Stimulated activated CD4-positive, alpha-beta T cell treated with anti-CD3 and anti-CD28 coated beads, Interleukin-15, amount 100 ng/mL, for 48 hours (primary cell): Measurements from ENCODE around the gene COL26A1.
"Not testable (repeated sequence)": the region's sequence is repeated elsewhere in the genome, so short reads cannot be mapped to it uniquely, and the experiment has no call there.

Experiments used
- DNase-seq, 2 donors: peaks; one replicate each; pipeline ENCODE4 v3.0.0-alpha.2; 2020; ENCODE audit warnings: low read depth in 2 of 2

The COL26A1 gene

DNA sequence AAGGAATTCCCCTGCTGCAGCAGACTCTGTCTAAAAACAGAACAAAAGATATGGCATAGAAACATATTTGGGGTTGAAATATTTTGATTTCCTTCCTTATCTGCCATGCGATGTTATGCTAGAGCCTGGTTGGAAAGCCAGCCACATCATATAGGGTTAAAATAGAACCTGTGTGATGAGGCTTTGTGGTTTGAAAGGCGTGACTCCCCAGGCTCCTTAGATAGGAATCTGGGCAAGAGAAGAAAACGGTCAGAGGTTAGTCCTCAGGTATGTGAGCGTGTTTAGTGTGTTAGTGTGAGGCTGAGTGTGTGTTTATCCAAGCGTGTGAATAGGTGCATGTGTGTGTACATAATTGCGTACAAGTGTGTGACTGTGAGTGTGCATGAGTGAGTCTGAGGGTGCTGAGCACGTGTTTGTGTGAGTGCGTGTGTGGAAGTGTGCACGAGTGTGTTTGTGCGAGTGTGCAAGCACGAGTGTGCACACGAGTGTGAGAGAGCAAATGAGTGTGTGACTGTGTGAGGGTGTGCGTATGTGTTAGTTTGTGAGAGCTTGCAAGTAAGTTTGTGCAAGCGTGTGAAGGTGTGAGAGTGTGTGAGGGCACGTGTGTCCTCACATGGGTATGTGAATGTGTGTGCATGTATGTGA lies 79.9 kb downstream of the COL26A1 start:
- no peak for DNase-seq

DNA sequence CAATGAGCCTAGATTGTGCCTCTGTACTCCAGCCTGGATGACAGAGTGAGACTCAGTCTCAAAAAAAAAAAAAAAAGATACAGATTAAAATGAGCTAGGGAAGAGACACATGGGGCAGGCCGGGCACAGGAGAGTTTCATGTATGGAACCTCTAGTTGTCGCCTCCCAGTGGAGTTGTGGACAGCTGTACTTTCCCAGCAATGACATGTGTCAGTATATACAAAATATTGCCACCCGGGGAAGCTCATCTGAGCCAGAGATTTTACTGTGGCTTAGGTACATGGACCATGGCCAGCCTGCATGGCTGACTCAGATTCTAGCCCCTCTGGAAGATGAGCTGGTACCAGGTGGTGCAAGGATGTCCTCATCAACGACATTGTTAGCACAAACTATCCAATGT lies 87.4 kb downstream of the COL26A1 start:
- DNase-seq: no peak

DNA sequence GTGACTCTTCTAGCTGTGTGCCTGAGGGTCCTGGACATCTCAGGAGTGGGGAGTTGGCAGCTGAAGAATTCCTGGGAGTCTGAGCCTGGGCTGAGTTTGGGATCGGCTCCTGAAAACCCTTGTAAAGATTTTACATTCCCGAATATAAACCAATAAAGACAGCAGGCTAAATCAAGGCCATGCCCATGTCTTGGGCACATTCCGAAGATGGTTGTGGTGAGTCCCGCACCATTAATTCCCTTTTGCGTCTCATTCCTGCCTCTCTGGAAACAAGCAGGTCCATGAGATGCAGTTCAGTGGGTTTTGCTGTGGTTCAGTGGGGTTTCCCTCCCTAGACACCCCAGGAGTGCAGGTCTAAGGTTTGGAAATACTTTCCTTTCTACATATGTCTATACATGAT lies 90.9 kb downstream of the COL26A1 start:
- DNase-seq: no peak

DNA sequence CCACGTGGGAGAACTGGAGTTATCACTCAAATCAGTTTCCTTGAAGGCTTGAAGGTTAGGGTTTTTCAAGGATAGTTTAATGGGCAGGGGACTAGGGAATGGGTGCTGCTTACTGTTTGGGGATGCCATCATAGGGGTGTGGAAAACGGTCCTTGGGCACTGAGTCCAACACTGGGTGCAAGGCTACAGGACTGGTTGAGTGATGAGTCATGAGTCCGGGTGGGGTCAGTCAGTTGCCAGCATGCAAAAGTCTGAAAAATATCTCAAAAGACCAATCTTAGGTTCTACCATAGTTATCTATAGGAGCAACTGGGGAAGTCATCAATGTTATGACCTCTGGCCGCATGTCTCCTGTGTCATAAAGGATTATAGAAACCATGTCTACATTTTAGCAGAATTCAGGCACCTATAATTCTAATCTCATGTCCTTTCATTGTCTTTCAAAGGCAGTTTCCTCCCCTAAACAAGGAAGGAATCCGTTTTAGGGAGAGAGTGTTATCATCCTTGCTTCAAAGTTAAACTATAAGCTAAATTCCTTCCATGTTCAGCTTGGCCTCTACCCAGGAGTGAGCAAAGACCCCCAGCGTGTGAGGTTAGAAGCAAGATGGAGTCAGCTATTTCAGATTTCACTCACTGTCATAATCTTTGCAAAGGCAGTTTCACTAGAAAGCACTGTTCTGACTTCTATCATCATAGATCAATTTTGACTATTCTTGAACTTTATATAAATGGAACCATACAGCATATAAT lies 94.5 kb downstream of the COL26A1 start:
- DNase-seq: no peak

DNA sequence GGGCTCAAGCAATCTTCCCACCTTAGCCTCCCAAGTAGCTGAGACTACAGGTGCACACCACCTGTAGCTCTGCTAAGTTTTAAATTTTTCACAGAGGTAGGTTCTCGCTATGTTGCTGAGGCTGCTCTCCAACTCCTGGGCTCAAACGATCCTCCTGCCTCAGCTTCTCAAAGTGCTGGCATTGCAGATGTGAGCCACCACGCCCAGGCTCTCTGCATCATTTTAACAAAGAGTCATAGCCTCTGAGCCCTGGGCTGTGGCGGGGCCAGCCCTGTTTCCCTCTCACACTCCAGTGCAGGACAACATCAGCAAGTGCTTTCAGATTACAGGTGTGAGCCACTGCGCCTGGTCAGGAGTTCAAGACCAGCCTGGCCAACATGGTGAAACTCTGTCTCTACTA lies 102.5 kb downstream of the COL26A1 start:
- no peak for DNase-seq

DNA sequence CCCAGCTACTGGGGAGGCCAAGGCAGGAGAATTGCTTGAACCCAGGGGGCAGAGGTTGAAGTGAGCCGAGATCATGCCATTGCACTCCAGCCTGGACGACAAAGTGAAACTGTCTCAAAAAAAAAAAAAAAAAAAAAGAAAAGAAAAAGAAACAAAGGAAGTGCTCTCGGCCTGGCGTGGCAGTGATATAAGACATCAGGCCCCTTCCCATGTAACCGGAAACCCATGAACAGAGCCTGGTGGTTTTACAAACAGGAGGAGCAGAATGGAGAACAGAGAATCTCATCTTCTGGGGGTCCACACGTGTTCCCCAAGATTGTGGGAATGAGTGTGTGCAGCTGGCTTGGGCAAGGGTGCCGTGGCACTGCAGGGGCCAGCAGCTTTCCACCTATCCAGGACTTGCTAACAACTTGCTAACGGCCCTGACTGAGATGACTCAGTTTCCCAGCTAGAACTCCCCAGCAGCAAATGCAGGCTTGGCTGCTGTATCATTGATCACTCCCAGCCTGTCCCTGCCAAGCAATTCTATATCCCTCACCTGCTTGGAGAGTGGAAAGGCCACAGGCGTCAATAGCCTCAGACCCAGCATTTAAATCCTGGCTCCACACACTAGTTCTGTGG lies 103.0 kb downstream of the COL26A1 start:
- DNase-seq: no peak

DNA sequence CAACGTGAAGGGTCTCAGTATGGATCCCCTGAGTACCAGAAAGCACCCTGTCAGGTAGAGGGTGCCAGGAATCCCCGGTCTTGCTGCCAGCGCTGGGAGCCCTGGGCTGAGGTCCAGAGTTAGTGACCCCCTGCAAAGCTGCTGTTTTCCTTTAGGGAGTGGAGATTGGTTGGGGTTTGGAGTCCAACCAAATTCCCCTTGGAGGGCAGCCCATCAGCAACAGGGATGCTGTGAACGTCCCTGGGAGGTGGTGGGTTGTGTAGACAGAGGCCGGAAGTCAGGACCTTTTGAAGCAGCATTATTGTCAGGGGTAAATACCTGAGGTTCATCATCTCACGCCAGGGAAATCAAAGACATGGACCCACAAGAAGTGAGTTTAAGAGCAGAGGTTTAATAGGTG lies 104.2 kb downstream of the COL26A1 start:
- DNase-seq: no peak

DNA sequence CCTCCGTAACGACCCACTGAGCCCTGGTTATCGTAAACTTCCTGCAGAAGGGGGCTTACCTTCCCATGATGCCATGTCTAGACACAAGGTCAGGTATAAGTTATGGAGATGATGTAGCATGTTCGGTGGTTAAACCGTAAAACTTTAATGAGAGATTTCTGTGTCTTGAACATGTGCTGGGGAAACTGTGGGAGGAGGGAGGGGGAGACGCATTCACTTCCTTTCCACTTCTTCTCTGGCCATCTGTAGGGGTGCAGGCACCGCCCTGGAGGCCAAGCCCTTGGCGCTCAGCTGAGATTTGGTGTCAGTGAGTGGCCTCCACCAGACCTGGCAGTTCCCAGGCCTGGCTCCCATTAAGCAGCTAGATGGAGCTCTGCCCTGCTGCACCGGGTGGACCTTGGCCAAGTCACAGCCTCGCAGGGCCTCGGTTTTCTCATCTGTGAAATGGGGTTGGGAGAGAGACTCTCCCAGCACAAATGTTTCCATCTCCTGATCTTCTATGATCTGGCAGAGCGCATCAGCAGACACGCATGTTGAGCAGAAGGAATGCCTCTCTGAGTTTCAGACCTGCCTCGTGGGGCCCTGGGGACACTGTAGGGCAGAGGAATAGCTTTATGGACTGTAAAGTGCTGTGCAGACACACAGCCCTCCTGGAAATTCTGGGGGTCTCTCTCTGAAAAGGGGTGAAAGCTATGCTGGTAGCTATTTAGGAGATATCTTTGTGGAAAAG lies 106.0 kb downstream of the COL26A1 start:
- no peak for DNase-seq

DNA sequence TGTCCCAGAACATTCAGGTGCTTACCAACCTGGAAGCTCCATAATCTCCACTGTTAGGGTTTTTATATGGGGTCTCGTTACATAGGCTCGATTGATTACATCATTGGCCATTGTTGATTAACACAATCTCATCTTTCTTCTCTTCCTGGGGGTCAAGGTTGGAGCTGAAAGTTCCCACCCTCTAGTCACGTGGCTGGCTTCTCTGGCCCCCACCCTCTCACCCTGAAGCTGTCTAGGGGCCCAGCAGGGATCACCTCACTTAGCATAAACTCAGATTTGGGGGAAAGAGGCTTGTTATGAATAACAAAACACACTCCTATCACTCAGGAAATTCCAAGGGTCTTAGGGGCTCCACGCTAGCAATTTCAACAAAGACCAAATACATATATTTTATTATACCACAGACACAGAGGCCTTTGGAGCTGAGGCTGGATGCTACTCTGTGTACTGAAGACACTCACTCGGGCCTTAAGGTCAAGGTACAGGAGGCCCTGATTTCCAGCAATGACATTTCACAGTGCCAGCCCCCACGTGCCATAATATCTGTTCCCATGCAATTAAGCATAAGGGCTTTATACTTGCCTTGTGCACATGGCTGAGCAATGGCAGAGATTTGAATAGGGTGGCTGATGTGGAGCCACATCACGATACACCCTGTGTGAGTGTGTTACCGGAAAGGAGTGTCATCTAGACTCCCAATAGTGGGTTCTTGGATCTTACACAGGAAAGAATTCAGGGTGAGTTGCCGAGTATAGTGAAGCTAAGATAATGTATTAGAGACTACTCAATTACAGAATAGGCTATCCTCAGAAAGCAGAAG lies 108.2 kb downstream of the COL26A1 start:
- no peak for DNase-seq

DNA sequence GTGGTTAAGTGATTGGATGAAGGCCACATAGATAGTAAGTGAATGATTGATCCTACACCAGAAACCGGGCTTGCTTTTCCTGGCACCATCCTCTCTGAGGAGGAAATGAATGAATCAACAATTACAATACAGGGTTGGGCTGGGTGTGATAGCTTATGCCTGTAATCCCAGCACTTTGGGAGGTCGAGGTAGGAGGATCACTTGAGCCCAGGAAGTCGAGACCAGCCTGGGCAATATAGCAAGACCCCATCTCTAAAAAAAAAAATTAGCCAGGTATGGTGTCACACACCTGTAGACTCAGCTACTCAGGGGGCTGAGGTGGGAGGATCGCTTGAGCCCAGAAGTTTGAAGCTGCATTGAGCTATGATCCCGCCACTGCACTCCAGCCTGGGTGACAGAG lies 111.5 kb downstream of the COL26A1 start:
- DNase-seq: no peak

DNA sequence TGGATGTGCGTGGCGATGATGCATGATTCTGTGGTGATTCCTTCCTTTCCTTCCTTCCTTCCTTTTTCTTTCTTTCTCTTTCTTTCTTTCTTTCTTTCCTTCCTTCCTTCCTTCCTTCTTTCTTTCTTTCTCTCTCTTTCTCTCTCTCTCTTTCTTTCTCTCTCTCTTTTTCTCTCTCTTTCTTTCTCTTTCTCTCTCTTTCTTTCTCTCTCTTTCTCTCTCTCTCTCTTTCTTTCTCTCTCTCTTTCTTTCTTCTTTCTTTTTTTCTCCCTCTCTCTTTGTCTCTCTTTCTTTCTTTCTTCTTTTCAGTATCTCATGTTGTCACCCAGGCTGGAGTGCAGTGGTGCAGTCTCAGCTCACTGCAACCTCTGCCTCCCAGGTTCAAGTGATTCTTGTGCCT lies 113.0 kb downstream of the COL26A1 start:
- DNase-seq: not testable (repeated sequence)

DNA sequence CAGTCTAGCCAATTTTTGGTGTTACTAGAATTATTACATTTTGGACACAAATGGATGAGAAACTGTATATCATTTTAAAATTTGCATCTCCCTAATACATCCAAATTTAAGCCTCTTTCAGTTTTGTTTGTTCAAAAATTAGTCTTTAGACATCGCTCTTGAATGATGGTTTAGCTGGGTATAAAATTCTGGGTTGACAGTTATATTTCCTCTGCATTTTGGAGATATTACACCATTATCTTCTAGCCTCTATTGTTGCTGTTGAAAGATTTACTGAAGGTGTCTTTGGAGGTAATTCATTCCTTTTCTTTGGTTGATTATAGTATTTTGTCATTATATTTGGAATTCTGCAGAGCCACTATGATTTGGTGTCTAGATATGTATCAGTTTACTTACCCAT lies 116.5 kb downstream of the COL26A1 start:
- no peak for DNase-seq

DNA sequence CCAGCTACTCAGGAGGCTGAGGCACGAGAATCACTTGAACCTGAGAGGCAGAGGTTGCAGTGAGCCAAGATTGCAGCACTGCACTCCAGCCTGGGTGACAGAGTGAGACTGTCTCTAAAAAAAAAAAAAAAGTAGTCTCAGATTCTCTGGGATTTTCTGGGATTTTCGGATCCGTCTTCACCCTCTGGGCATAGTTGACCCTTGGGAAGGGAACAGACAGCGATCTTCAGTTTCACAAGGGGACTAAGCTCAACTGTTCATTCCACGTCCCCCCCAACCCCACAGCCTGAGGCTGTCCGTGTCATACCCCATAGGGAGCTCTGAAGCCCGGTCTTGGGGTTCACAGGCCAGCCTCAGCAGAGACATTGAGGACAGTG lies 123.4 kb downstream of the COL26A1 start:
- DNase-seq: not testable (repeated sequence)

DNA sequence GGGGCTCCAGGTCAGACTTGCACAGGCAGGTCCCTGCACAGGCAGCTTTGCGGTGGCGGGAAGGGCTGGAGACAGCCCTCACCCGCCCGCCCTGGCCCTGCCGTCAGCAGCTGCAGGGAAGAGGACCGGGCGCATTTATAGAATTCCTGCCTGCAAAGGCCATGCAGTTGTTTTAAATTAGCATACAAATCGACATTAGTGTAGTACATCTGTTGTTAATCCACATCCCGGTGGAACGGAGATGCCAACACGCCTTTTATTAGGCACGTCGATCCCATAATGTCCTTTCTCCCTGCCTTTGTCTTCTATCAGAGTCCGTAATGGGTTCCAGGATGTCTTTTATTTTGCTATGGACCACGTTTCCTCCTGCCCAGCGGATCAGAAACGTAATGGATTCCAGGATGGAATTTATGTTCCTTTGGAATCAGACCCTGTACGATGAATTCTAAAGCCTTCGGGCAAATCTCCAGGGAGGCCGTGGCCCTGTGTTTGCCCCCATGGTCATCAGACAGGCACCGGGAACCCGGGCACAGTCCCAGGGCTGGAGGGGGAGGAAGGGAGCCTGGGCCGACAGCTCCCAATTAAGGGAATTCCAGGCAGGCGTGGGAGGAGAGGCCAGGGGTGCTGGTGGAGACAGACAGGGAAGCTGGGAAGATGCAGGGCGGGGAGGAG lies 123.9 kb downstream of the COL26A1 start:
- no peak for DNase-seq

DNA sequence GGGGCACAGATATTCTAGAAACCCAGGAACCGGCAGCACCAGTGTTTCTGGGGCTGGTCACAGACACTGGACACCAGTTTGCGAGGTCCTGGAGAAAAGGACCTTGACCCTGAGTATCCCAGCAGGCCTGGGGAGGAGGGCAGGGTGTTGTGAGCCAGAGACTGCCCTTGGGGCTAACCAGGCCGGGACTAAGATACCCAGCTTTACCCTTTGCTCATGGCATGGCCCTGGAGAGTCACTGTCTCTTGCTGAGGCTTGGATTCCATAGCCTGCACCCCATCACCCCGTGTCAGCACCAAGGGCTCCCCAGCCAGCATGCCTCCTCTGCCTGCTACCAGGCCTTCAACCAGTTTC lies 124.4 kb downstream of the COL26A1 start:
- DNase-seq: no peak

DNA sequence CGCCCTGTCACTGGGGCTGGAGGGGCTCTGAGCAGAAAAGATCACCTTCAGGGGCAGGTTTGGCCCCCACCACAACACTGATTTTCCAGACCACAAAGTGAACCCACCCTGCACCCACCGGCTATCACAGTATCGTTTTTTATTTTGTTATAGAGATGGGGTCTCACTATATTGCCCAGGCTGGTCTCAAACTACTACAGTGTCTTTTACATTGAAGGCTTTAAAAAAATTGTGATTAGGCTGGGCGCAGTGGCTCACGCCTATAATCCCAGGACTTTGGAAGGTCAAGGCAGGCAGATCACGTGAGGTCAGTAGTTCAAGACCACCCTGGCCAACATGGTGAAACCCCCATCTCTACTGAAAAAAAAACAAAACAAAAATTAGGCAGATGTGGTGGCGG lies 125.1 kb downstream of the COL26A1 start:
- DNase-seq: no peak

DNA sequence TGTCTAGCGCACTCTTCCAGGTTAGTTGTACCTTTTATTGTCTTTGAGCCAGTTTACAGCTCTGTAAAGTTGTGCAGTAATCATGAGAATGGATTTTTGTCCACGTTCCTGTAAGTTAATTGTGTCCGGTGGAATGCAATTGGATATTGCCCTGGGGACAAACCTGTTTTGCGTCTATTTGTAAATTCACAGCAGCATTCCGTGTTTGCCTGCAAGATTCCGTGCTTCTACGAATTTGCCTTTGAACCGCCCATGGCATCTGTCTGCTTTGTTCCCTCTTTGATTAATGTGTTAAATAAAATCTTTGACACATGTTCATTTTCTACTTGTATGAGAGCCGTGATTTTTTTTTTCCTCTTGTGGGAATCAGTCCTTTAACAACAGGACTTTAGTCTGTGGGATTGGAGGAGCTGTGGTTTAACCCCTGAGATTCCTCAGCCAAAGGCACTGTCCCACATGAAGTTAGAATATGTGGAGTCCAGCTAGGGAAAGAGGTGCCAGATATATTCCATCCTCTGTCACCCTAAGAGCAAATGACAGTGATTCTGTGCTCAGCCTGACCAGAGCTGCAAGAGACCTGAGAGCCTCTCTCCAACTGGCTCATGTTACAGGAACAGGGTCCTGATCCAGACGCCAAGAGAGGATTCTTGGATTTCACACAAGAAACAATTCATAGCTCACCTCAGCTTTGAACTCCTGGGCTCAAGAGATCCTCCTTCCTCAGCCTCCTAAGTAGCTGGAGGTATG lies 126.3 kb downstream of the COL26A1 start:
- DNase-seq: no peak

DNA sequence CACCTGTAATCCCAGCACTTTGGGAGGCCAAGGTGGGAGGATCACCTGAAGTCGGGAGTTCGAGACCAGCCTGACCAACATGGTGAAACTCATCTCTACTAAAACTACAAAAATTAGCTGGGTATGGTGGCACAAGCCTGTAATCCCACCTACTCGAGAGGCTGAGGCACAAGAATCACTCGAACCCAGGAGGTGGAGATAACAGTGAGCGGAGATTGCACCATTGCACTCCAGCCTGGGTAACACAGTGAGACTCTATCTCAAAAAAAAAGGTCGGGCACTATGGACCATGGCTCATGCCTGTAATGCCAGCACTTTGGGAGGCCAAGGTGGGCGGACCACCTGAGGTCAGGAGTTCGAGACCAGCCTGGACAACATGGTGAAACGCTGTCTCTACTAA lies 127.8 kb downstream of the COL26A1 start:
- DNase-seq: not testable (repeated sequence)

DNA sequence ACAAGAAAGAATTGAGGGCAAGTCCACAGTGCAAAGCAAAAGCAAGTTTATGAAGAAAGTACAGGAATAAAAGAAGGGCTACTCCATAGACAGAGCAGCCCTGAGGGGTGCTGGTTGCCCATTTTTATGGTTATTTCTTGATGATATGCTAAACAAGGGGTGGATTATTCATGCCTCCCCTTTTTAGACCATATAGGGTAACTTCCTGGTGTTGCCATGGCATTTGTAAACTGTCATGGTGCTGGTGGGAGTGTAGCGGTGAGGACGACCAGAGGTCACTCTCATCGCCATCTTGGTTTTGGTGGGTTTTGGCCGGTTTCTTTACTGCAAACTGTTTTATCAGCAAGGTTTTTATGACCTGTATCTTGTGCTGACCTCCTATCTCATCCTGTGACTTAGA lies 128.8 kb downstream of the COL26A1 start:
- DNase-seq: not testable (repeated sequence)

DNA sequence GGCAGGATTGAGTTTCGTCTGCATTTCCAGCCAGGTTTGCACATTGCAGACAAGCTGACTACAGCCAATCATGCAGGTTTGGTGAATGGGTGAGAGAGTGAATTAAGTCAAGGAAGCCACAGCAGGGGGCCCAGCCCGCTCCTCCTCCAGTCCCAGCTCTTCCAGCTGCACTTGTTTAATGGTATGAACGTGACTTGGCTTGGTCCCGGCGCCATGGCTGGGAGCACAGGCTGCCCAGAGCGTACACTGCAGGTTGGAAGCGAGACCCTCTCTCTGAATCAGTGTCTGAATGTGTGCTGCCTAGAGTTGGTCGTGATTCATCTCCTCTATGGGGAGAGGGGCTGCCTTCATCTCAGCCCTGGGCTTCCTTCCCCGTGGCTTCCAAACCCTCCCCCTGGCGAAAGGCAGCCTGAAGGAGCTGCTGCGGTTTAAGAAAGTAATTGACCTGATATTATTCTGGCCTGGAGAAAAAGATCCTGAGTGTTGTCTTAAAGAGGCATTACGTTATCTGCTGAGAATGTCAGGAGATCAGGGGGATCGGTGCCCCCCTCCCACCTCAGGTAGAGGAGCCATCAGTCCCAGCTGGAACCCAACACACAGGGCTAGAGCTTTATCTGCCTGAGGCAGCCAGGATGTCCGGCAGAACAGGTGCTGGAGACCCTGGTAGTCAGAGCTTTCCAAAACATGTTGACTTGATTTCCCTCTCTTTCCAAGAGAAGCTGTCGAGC lies 132.1 kb downstream of the COL26A1 start:
- no peak for DNase-seq
